ENCODE results near the gene SLC22A16.
"Not testable (repeated sequence)": the region's sequence is repeated elsewhere in the genome, so short reads cannot be mapped to it uniquely, and the experiment has no call there.

Gene SLC22A16, protein sequence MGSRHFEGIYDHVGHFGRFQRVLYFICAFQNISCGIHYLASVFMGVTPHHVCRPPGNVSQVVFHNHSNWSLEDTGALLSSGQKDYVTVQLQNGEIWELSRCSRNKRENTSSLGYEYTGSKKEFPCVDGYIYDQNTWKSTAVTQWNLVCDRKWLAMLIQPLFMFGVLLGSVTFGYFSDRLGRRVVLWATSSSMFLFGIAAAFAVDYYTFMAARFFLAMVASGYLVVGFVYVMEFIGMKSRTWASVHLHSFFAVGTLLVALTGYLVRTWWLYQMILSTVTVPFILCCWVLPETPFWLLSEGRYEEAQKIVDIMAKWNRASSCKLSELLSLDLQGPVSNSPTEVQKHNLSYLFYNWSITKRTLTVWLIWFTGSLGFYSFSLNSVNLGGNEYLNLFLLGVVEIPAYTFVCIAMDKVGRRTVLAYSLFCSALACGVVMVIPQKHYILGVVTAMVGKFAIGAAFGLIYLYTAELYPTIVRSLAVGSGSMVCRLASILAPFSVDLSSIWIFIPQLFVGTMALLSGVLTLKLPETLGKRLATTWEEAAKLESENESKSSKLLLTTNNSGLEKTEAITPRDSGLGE

DNA sequence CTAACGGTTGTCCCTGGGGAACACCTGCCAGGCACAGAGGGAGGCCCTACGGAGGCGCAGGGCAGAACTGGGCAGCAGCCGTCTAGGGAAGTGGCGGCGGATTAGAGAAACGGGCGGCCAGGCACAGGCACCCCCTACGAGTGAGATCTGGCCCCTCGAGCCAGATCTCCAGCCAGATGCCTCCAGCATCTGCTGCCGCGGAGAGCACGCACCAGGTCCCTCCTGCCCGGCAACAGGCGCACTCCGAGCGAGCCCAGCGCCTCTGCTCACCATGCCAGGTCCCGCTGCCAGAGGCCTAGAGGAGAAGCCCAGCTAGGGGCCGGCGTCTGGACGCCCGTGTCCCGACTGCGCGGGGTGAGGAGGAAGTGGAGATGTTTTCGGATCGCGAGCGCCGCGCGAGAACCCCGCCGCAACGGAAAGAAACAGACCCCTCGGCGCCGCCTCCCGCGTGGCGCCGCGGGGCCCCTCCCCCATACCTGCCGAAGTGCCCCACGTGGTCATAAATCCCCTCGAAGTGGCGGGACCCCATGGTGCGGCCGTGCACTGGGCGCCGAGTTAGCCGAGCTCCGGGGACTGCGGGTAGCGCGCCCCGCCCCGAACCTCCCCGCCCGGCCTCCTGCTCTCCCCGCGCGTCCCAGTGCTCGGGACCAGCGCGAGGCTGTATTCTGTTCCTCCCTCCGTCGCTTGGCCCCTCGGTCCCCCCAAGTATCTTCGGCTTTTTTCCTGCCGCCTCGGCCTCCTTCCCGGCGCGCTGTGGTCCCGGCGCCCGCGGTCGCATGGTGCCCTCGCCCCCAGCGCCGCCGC is at the start of gene SLC22A16:
SLC22A16 (minus strand) TSS at position 568 of the 804 bp plus-strand sequence; CDS start at position 529, 39 bp downstream.
- no peak for DNase-seq (ENCODE audit: low read depth)

- DNase-seq (ENCODE audit: low read depth): no peak
Measured at GRCh38 chr6:110525001-110525400, 48.6 kb upstream of the SLC22A16 start.

DNA sequence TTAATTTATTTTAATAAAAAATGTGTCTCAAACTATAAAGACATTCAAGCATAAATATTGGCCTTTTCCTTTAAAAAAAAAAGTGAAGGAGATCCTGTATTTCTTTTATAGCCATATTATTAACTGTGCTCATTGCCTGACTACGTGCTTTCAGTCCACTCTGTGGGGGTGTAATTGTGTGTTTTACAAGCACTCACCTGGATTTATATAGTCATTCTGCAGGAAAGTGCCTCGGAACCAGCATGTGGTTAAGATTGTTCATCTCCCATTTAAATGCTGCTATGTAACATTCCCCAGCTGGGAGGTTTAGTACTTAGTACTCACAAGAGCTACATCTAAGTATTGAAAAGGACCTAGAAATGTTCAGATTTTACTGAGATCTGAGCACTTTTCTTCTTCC is 47.9 kb upstream of the SLC22A16 start:
- DNase-seq (ENCODE audit: low read depth): no peak

- no peak for DNase-seq (ENCODE audit: low read depth)
Measured at GRCh38 chr6:110523451-110524021, 47.1 kb upstream of the SLC22A16 start.

DNA sequence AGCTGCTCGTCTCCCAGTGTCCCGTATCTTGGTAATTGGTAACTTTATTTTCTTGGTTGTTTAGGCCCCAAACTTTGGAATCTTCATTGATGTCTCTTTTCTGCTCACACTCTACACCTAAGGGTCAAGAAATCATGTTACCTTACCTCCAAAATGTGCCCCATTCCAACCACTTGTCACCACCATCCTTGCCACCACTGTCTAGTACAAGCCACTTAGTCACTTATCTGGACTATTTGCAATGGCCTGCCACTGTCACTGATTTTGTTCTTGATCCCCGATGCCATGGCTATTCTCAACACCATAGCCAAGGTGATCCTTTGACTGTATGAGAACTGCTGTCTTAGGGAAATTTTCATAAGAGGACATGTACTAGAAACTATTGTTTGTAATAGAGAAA is 46.0 kb upstream of the SLC22A16 start:
- no peak for DNase-seq (ENCODE audit: low read depth)

- DNase-seq (ENCODE audit: low read depth): no peak
Measured at GRCh38 chr6:110520992-110521543, 44.7 kb upstream of the SLC22A16 start.

- DNase-seq (ENCODE audit: low read depth): no peak
Measured at GRCh38 chr6:110520209-110520965, 44.0 kb upstream of the SLC22A16 start.

DNA sequence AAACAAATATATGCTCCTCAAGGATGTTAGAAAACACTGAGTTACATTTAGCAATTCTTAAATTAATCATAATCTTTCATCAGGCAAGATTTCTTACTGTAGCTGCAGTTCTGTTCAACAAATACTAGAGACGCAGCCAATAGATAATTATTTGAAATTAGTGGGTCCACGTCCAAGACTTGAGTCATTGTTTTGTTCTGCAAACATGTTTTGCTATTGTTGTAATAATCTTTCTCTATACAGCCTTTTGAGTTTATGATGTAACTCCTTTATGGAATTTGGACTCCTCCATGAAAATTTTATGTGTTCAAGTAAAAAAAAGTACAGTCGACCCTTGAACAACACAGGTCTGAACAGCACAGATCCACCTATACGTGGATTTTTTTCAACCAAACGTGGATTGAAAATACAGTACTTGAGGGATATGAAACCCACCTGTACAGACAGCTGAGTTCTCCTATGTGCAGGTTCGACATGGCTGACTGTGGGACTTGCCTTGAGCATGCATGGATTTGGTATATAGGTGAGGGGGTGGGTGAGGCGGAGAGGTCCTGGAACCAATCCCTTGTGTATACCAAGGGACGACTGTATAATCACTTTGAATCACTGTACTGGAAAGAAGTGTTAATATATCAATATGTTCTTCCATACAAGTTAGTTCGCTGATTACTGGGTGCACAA is 41.3 kb upstream of the SLC22A16 start:
- DNase-seq (ENCODE audit: low read depth): no peak

DNA sequence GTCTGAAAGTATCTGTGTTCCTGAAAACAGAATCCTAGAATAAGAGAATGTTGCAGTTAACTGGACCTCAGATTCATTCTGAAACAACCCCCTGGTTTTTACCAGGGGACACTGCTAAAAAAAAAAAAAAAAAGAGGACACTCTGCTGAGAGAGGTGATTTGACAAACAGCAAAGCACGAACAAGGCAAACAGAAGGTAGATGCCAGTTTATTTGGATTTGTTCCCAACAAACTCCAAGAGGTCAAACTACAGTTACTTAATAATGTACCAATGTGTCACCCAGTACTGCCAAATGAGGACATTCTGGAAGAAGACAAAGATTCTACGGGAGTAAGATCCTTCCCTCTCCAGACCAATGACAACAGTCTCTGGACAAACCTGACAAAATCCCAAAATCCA is 40.6 kb upstream of the SLC22A16 start:
- DNase-seq (ENCODE audit: low read depth): no peak

DNA sequence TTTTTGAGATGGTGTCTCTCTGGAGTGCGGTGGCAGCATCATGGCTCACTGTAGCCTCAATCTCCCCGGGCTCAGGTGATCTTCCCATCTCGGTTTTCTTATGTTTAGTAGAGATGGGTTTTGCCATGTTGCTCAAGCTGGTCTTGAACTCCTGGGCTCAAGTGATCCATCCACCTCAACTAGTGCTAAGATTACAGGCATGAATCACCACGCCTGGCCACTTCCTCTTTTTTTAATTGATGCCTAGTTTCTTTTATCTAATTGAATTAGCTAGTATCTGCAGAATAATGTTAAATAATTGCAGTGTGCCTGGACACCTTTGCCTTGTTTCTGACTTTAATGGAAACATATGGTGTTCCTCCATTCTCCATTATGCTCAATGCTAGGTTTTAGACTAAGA is 38.4 kb upstream of the SLC22A16 start:
- DNase-seq (ENCODE audit: low read depth): no peak

GRCh38 chr6:110512991-110513390 is 36.6 kb upstream of the SLC22A16 start:
- DNase-seq (ENCODE audit: low read depth): no peak

DNA sequence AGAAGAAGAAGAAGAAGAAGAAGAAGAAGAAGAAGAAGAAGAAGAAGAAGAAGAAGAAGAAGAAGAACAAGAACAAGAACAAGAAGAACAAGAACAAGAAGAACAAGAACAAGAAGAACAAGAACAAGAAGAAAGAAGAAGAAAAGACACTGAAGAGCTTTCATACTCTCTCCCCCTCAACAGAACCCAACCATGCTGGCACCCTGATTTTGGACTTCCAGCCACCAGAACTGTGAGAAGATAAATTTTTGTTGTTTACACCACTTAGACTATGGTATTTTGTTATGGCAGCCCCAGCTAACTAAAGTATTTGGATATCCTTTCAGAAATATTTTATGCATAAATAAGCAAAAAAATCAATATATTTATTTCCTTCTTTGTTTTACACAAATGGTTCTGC is 36.1 kb upstream of the SLC22A16 start:
- not testable (repeated sequence) for DNase-seq (ENCODE audit: low read depth)

- DNase-seq (ENCODE audit: low read depth): no peak
Measured at GRCh38 chr6:110511401-110511800, 35.0 kb upstream of the SLC22A16 start.

DNA sequence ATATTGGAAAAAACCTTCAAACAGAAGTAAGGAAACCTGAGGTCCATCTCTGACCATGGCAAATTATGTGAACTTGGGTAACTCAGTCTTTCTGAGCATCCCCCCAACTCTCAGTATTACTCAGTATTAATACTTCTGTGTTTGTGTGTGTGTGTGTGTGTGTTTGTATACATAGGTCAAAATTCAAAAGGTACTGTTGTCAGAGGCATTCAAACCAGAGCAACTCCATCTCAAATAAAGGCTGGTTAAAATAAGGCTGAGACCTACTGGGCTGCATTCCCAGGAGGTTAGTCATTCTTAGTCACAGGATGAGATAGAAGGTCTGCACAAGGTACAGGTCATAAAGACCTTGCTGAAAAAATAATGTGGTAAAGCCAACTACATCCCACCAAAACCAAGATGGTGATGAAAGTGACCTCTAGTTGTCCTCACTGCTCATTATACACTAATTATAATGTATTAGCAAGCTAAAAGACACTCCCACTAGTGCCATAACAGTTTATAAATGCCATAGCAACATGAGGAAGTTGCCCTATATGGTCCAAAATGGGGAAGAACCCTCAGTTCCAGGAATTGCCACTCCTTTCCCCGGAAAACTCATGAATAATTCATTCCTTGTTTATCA is 33.3 kb upstream of the SLC22A16 start:
- DNase-seq (ENCODE audit: low read depth): no peak

- not testable (repeated sequence) for DNase-seq (ENCODE audit: low read depth)
Measured at GRCh38 chr6:110504891-110505290, 28.5 kb upstream of the SLC22A16 start.

- no peak for DNase-seq (ENCODE audit: low read depth)
Measured at GRCh38 chr6:110495949-110496348, 19.5 kb upstream of the SLC22A16 start.

- no peak for DNase-seq (ENCODE audit: low read depth)
Measured at GRCh38 chr6:110493253-110493800, 16.9 kb upstream of the SLC22A16 start.

DNA sequence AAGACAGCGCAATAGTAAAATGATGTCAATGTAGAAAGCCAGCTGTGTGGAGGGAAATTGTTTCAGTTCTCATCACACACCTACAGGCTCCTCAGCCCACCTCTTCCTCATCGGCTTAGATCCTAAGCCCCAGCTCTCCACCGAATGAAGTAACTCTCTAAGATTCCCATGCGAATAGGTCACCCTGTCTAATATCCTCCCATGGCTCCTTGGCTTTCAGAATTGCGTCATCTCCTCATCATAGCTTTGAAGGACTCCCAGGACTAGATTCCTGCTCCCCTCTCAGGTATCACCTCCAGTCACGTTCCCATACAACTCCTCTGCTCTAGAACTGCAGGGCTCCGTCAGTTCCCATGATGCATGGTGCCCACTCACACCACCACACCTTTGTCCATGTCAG is 16.2 kb upstream of the SLC22A16 start:
- no peak for DNase-seq (ENCODE audit: low read depth)

DNA sequence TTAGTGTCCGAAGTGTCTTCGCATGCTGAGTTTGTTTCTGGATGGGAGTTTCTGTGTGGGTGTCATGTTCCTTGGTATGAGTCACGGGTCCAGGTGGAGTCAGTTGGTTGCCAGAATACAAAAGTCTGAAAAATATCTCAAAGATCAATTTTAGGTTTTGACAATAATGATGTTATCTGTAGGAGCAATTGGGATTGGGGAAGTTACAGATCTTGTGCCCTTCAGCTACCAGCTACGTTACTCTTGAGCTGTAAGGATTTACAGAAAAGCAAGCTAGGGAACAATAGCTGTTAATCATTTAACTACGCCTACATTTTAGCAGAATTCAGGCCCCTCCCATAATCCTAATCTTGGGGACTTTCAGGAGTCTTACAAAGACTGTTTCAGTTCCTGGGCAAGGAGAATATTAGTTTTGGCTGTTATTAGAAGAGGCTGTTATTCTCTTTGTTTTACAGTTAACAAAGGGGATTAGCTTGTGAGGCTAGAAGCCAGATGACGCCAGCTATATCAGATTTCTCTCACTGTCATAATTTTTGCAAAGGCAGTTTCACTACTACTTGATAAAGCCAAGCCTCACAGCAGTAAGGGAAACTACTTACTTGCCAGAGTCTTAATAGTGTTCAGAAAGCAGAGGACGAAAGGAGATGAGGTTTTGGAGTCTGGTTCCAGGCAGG is 15.4 kb upstream of the SLC22A16 start:
- DNase-seq (ENCODE audit: low read depth): no peak

- DNase-seq (ENCODE audit: low read depth): no peak
Measured at GRCh38 chr6:110491299-110491643, 14.9 kb upstream of the SLC22A16 start.

Data from T-helper 22 cell (primary cell).